NCI-H146 treated with DMSO at 0.1 percent for 48 hours (cell line): ENCODE measurements around the gene KRT2.

Experiments
- DNase-seq: peaks from one replicate; lab custom pipeline; 2025; ENCODE audit not compliant: unreplicated experiment; lab: John Stamatoyannopoulos, UW

Gene KRT2

DNA sequence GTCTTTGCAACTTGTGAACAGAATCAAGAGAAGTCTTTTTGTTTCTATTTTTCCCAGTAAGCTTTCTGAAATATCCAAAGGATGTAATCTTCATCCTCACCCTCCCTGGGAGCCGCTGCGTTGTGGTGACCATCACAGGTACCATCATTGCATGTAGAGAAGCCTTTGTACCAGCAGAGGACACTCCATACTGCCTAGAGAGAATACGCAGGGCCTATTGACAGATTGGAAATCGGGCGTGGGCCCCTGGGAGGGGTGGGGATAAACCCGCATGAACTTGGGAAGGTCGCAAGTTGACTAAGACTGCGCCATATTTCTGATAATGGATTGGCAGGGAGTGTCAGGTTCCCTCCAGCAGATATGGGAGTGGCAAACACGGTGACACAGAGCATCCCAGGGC lies 15.5 kb upstream of the KRT2 start:
- DNase-seq, result no peak

DNA sequence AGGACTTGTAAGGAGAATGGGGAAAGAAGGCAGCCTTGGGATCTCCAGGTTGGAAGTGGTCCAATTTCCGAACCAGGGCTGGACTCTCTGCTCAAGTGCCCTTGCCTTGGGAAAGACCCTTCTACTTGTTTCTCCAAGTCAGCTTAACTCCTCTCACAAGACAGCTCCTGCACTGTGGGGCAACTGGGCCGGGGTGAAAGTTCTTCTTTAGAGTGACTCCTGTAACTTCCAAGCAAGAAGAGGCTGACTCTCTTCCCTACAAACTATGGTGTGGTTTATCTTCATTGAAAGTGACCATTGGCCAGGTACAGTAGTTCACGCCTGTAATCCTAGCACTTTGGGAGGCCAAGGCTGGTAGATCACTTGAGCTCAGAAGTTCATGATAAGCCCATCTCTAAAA lies 14.5 kb upstream of the KRT2 start:
- no peak for DNase-seq

DNA sequence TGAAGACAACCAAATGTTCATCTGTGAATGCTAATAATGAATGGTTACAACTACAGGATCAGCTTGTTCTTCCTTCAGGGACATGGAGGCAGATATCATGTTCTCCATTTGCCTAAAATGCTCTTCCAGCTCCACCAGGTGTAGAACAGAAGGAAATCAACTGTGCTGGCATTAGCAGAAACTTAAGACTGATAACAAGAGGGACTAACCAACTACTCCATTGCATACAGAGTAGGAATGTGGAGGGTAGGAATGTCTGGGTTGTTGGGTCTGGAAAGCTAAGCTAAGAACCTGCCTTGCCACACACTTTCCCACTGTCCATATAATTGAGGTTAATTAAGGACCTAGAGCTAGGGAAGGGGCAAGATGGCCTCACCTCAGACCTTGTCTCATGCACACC lies 11.4 kb upstream of the KRT2 start:
- no peak for DNase-seq

DNA sequence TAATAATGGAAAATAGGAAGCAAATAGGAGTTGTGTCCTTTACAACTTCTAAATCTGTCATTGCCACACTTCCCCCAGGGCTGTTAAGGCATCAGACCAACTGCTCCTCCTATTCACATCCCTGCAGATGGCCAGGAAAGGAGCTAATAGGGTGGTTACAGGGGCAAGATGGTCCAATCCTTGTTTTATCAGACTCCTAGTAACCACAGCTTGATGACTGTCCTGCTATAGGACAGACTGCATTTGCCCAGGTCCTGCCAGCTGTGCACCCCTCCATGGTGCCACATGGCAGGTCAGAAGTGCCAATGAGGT lies 10.9 kb upstream of the KRT2 start:
- DNase-seq, result no peak

DNA sequence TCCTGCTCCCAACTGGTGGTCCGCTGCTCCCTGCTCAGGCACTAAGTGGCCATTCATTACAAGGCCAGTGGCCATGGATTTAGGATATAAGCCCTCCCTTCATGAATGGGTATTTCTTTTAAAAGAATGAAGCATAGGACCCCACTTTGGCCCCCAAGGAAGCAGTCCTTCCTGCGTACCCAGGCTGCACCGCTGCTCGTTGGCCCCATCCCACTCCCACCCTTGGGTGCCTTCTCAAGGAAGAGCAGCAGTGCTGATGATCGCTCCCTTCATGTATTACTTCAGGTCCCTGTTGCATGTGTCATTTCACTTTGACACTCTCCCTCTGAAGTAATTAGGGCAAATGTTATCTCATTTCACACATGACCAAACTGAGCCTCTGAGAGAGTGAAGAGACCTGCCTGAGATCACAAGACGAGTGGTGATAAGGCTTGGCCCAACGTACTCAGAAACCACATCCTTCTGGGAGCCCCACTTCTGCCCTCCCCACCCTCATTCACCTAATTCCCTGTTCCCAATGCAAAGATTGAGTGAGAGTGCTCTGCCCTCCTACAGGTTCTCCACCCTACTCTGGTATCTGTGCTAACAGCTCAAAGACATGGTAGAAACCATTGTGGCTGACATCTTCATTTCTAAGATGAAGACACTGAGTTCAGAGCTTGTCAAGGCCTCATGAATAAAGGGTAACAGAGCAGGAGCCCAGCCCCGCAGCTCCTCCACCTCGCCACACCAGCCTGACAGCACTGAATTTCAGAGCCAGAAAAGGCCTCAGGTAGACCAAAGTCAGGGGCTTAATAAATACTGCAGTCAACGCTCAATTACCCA lies 10.3 kb upstream of the KRT2 start:
- DNase-seq, result no peak

DNA sequence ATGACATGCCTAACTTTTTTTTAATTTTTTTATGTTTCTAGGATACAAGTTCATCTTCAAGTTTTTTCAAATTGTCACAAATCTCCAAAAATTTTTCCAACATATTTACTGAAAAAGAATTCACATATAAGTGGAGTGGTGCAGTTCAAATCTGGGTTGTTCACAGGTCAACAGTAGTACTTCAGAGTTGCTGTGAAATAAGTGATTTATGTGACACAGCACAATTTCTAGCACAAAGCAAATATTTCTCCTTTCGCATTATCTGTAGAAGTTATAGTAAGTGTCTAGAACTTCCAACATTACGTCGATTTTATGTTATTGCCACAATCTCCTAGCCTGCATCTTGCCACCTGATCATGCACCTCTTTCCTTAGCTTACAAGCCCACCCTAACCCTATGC lies 9.7 kb upstream of the KRT2 start:
- no peak for DNase-seq

DNA sequence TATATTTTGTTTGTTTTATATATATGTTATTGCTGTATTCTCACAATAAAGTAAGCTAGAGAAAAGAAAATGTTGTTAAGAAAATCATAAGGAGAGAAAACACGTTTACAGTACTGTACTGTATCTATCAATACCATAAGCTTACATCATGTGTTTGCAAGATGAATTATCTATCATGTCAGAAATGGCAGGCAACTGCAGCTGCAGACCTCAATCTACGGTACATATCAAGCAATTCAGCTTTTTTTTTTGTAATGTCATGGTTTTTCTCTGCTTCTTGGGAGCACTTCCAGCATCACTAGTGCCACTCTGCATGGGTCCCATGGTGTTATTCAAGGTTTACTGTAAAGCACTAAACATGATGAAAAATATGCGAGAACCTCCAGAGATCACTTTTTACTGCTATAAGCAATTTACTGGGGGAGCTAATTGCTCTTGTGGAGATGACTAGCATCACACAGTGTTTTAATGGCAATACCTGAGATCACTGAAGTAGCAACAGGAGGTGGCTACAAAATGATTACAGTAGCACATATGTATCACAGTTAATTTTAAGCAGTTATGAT lies 9.0 kb upstream of the KRT2 start:
- DNase-seq, result no peak

DNA sequence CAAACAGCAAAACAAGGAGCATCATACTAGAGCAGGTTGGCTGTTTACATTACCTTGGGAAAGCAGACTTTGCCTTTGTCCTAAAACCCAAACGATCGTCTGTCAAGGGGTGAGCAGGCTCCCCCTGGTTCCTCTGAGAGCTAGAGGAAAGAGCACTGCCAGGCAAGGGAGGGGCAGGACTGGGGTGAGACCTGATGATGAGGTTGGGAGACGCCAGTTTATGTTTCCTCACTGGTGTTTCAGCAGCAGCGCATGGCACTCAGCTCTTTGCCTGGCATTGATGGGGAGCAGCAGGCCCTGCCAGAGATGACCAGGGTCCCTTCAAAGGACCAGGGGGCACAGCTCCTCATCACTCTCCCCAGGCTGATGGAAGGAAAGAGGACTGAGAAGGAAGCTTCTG lies 7.9 kb upstream of the KRT2 start:
- no peak for DNase-seq

DNA sequence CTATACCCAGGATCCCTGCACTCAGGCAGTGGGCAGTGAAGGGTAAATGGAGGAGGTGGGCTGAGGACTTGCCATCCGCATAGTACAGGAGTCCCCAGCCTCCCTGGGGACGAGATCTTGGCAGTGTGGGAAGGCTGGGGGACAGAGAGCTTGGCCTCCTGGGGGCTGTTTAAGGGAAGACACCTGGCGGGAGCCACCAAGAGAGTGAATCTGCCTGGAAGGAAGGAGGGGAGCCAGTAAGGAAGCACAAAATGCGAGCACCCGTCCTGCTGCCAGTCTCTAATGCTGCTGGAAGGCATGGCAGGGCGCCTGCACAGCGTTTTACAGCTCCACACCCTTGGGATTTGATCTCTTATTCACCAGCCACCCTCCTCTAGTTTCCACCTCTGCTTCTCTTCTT lies 7.4 kb upstream of the KRT2 start:
- no peak for DNase-seq

DNA sequence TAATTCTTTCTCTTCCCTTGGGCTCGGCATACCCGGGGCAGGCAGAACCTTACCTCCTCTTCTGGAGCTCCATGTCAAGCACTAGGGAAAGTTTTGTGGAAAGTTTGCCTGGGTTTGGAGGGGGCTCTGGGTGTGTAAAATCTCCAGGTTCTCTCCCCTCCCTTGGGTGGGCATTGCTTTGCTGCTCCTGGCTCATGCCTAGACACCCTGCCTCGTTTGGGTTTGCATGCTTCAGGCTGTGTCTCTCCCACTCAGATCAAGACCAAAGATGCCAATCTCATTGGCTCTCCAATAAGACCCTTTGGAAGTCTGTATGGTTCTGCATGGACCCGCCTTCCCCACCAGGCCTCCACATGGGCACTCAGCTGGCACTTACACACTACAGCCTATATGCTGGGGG lies 6.2 kb upstream of the KRT2 start:
- DNase-seq, result no peak

DNA sequence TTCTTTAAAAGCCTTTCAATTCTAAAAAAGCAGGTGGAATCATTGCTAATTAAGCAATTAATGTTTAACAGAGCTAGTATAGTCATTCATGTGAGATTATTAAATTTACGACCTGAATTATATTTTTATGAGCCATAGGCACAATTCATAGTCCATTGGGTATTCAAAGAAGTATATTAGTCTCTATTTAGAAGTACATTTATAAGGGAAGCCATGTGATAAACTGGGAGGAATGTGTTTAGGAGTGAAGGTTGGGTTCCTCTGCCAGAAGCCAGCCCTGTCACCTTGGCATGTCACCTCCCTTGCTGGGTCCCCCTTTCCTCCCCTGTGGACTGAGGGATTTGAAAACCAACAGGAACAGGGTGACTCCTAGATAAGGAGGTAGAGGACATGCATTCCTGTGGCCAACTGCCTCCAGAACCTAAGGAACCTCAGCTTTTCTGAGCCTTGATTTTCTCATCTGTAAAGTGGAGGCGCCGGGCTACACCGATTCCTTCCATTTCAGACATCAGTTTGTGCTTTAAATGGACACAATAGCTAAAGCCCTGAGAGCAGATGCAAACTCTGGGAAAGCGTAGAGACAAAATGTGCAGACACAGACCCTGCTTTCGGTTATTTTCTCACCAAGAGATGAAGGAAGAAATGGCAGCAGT lies 5.4 kb upstream of the KRT2 start:
- no peak for DNase-seq

DNA sequence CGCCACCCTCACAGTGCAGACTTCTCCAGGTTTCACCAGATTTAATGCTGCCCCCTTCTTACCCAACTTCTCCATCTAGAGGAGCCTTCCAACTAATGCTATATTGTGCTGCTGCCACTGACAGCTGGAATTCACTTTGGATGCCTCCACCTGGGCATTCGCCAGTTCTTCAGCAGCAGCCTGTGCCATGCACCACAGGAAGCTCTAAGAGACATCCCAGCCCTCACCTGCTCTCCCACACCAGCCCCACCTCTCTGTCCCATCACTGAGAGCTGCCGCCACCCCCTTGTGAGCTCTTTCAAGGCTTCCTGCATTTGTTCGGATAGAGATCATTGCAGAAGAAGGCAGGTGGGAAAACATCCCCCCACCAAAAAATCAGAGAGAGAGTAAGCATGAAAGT lies 4.6 kb upstream of the KRT2 start:
- no peak for DNase-seq

DNA sequence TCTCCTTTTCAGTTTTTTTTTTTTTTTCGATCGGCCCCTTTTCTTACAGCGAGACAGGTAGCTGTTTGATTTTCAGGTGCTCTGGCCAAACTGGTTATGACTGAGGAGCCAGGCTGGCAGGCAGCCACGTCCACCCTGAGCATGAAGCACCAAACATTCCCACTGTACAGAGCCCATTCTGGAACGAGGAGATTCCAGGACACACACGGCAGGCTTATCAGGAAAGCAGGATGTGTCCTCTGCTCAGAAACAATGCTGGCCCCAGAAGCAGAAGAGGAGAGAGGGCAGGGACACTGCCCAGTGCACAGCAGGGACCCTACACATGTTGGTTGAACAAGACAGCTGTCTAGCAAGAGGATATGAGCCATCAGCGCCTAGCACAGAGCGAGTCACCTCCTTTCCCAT lies 3.7 kb upstream of the KRT2 start:
- DNase-seq, result no peak

DNA sequence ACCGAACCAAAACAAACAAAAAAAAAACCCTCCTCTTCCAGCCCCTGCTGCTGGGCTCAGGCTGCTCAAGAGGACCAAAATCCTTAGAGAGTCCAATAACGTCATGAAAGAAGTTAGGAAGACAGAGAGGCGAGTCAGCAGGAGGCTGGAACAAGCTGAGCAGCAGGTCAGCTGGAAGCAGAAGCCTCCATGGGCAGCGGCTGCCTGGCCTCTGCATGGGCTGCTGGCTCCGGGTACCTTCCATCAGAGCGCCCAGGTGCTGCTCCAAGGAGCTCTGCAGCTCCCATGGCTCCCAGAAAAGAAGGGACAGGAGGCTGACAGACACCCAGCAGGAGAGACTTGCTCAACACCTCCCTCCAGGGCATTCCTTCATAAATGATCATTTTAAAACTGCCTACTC lies 3.2 kb upstream of the KRT2 start:
- DNase-seq, result no peak

DNA sequence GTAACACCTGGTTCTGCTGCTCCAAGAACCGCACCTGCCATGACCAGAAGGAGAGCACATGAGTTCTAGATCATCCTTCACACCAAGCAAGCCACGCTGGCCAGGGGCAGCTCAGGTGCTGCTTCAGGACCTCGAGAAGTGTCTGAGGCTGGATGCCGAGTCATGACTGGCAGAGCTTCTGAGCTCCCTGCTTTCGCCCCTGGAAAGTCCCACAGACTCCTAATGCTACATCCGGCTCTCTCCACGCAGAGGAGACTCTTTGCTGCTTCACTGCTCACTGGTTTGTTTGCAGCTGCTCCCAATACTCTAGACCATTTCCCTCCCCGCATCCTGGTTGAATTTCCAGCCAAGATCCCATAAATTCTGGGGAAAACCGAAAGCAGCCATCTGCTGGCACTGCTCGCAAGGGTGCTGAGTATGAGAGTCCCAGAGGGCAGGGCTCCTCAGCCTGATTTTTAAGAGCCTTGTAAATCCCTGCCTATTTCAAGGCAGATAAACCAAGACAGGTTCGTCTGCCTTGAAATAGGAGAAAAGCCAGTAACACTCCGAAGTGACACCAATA lies 1.4 kb downstream of the KRT2 start:
- no peak for DNase-seq

DNA sequence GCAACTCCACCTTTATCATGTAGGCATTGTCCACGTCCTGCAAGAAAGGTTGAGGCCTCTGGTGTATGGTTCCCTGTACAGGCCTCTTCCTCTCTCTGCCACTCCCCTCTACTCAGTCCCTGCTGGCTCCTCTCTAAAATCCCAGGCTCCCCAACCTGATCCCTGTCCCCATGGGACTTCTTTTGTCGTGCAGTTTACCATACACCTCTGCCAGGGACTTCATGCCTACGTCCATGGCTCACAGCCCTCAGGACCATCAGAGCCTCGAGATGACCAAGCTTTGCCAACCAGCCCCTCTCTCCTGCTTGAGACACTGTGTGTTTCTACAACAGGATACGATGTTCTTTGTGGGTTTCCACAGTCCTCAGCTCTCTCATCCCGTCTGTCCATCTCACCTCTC lies 2.9 kb downstream of the KRT2 start:
- DNase-seq, result no peak

DNA sequence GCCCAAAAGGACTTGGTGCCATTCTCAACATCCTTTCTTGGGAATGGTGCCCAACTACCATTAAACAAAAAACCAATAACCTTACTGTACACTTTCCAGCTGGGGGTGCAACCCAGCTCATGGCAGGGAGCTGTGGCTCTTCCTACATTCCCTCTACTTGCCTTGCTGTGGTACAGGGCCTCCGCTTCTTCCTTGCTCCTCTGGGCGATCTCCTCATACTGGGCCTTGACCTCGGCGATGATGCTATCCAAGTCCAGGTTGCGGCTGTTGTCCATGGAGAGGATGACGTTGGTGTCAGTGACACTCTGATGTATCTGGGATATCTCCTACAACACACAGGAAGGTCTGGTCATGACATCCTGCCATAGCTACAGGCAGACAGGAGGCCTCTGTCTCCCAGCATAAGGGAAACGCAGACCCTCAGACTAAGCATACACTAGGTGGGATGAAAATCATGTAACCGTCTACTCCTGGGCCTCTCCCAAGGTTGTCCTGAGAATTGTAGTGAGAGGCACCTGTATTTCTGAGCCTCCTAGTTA lies 3.9 kb downstream of the KRT2 start:
- no peak for DNase-seq

DNA sequence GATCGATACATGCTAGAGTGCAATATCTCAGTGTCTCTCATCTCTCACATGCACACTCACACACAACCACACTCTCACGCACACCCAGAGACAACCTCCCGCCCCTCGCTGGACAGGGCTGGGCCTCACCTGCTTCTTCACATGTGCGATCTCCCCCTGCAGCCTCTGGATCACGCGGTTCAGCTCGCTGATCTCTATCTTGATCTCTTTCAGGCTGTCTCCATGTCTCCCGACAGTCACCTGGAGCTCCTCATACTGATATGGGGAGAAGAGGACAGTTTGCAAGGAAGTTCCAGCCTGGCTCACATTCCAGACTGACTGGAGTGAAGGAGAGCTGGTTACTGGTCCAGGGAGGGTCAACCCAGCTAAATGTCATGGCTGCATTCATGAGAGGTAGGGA lies 4.4 kb downstream of the KRT2 start:
- DNase-seq, result no peak

DNA sequence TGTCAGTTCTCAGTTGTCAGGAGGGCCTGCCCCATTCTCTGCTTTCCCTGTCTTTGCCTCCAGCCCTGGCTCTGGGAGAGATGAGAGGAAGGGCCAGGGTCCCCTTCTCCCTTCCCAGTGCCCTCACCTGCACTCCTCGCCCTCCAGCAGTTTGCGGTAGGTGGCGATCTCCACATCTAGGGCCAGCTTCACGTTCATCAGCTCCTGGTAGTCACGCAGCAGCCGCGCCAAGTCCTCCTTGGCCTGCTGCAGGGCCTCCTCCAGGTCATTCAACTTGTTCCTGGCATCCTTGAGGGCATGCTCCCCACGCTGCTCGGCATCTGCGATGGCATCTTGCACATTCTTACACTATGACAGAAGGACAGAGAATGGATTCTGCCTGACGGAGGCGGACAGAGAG lies 5.4 kb downstream of the KRT2 start:
- no peak for DNase-seq

DNA sequence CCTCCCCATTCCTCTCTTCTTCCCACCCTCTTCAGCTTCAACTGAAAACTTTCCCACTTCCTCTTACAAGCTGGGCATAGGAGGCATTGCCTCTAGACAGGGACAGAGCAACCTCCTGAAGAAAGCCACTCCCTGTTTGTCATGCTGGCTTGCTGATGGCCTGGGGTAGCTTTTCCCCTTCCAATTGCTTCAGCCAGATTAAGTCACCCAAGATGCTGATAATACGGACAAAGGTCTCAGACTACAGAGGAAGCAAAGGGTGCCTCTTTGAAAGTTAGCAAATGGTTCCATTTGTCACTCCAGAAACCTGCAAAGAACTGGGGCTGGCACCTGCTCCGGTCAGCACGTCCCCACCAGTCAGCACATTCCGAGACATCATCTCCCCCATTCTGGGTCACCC lies 6.0 kb downstream of the KRT2 start:
- no peak for DNase-seq

DNA sequence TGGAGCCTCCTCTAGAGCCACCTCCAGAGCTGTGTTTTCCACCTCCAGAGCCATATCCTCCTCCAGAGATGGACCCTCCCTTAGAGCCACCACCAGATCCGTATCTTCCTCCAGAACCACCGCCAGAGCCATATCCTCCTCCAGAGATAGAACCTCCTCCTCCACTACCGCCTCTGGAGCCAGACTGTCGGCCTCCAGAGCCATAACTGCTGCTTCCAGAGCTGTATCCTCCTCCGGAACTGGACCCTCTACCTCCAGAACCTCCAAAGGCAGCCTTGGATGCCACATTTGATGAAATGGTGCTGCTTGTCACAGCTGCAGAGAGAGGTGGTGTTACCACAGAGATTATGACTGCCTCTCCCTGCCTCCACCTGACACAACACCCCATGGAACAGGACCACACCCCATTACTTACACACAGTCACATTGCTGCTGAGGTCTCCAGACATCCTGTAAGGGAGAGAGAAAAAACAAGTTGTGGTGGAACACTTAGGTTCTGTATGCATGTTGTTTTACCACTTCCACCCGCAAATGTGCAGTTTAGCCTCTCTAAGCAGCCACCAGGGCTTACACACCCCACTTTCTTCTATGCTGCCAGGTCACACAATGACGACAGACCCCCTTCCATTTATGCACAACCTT lies 6.8 kb downstream of the KRT2 start:
- DNase-seq, result no peak

DNA sequence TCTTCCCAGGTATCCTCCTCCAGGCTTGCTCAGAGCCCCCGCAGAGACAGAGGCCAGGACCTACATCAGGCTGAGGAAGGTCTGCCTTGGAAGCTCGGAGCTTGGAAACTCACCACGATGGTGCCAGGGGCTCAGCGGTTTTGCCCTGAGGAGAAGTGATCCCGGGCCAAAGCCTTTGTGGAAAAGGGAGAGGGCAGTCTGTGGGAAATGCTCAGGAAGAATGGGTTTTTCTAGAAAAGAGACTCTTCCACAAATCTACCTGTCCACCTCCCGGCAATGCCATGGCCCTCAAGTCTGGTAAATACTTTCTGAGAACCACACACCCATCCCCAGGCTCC lies 8.0 kb downstream of the KRT2 start:
- no peak for DNase-seq
